SH-SY5Y (cell line): ENCODE measurements around the gene CACTIN.

Experiments used
- GATA2 ChIP-seq: IDR thresholded peaks from 2 replicates; pipeline ENCODE4 v1.6.1; 2011; ENCODE audit warnings: mild to moderate bottlenecking, low read depth, low read length
- GATA3 ChIP-seq: IDR thresholded peaks from 2 replicates; pipeline ENCODE4 v1.6.1; 2011; ENCODE audit warnings: low read depth, mild to moderate bottlenecking, low read length, moderate library complexity

DNA sequence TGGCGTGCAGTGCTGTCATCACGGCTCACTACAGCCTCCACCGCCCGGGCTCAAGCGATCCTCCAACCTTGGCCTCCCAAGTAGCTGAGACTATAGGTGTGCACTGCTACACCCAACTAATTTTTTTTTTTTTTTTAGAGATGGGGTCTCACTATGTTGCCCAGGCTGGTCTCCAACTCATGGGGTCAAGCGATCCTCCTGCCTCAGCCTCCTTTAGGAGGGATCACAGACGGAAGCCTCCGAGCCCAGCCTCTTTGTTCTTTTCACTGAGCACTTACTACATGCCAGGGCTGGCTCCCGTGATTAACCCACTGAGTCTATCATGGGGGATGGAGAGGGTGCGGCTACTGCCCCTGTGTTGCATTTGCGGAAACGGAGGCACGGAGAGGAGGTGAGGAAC is 12.9 kb upstream of the CACTIN start:
- TF ChIP-seq GATA2 (no peak), GATA3 (no peak)
